HT-29 (cell line): Measurements from ENCODE around the gene ZNF280B. TPM values are rescaled to one million over a fixed set of nuclear protein-coding genes. Genes with fewer than 3 reads are reported as not detected.
"Not testable (repeated sequence)": the region's sequence is repeated elsewhere in the genome, so short reads cannot be mapped to it uniquely, and the experiment has no call there.

ENCODE experiments used
- DNase-seq: peaks from one replicate; pipeline ENCODE4 v3.0.0-alpha.2; 2015; ENCODE audit warnings: low spot score
- total RNA-seq: library from RNA; depleted of rRNA; stranded (reverse); fragments of >200 nt; shearing (Covaris generic); gene quantifications from 2 replicates; pipeline ENCODE4 v1.2.3, GENCODE V29; 2014

ZNF280B gene
- total RNA-seq, 1 experiment from 2014 or later: not detected

DNA sequence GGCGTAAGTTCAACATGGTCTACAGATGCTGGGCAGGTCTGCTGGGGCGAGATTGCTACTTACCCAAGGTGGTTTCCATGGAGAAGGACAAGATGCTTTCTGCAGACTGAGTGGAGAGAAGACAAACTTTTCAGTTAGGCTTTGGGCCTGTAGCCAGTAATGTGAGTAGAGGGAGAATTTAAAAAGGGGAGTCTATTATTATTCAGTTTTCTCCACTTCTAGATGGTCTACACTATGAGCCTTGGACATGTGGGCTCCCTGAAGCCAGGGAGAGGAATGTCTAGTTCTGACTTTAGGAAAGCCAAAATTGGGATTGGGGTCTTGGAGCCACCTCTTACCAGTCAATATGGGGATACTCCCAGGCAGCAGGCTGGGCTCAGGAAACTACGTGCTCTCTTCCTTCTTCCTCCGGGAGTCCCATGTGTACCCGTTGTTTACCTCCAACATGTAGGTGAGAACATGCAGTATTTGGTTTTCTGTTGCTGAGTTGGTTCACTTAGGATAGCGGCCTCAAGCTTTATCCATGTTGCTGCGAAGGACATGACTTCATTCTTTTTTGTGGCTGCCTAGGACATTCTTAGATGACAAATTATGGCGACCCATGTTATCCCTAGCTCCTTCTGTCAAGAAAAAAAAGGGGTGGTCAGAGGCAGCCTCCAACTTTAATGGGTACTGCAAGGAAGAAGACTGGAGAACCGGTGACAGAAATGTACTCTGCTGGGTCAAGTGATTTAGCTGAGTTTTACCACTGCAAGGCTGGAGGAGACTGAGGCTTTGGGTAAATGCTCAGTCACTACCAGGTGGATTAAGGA is 26.3 kb upstream of the ZNF280B start:
- DNase-seq: no peak

DNA sequence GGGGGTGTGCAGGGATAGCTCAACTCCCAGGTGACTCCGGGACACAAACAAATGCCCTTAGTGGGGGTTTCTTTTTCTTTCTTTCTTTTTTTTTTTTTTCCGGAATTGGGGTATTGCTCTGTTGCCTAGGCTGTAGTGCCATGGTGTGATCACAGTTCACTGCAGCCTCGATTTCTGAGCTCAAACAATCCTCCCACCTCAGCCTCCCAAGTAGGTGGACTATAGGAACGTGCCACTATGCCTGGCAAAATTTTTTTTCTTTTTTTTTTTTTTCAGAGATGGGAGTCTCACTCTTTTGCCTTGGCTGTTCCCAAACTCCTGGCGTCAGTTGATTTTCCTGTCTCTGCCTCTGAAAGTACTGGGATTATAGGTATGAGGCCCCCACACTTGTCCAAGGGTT is 25.3 kb upstream of the ZNF280B start:
- no peak for DNase-seq

DNA sequence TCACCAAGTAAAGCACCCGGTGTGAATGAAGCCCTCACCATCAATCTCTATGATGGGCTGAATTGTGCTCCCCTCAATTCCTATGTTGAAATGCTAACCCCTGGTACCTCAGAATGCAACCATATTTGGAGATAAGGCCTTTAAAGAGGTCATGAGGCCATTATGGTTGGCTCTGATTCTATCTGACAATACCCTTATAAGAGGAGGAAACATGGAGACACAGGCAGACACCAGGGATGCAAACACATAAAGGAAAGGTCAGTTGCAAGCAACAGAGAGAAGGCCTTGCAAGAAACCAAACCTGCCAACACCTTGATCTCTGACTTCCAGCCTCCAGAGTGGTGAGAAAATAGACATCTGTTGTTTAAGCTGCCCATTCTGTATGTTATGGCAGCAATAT is 24.9 kb upstream of the ZNF280B start:
- DNase-seq: no peak

DNA sequence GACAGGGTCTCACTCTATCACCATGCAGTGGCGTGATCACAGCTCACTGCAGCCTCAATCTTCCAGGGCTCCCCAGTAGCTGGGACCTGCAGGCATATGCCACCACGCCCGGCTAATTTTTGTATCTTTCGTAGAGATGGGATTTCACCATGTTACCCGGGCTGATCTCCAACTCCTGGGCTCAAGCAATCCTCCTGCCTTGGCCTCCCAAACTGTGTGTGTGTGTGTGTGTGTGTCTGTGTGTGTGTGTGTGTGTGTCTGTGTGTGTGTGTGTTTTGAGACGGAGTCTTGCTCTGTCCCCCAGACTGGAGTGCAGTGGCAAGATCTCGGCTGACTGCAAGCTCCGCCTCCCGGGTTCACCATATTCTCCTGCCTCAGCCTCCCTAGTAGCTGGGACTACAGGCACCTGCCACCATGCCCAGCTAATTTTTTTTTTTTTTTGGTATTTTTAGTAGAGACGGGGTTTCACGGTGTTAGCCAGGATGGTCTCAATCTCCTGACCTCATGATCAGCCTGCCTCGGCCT is 24.1 kb upstream of the ZNF280B start:
- not testable (repeated sequence) for DNase-seq

DNA sequence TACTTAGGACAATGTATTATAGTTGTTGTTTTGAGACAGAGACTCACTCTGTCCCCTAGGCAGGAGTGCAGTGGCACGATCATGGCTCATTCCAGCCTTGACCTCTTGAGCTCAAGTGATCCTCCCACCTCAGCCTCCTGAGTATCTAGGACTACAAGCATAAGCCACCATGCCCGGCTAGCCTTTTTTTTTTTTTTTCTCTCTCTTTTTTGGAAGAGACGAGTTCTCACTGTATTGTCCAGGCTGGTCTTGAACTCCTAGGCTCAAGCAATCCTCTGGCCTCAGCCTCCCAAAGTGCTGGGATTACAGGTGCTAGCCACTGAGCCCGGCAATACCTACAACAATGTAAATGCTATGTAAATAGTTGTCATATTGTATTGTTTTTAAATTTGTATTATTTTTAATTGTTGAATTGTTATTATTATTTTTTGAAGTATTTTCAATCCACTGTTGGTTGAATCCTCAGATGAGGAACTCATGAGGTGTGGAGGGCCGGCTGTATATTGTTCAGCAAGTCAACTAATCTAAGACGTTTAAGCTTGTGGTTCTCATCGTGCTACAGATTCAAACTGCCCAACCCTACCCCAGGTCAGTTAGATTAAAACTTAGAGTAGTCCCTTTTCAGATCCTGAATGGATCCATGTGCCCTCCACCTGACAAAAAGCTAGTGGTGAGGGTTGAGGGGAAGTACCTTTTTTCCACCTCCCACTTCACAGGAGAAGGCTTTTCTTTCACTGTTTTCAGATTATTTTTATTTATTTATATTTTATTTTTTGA is 23.4 kb upstream of the ZNF280B start:
- no peak for DNase-seq

DNA sequence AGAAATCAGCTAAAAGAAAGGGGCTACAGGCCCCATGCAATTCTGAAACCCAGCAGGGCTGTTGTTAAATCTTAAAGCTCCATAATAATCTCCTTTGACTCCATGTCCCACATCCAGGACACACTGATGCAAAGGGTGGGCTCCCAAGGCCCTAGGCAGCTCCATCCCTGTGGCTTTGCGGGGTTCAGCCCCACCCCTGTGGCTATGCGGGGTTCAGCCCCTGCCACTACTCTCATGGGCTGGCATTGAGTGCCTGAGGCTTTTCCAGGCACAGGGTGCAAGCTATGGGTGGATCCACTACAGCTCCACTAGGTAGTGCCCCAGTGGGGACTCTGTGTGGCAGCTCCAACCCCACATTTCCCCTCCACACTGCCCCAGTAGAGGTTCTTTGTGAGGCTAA is 20.2 kb upstream of the ZNF280B start:
- DNase-seq: no peak

DNA sequence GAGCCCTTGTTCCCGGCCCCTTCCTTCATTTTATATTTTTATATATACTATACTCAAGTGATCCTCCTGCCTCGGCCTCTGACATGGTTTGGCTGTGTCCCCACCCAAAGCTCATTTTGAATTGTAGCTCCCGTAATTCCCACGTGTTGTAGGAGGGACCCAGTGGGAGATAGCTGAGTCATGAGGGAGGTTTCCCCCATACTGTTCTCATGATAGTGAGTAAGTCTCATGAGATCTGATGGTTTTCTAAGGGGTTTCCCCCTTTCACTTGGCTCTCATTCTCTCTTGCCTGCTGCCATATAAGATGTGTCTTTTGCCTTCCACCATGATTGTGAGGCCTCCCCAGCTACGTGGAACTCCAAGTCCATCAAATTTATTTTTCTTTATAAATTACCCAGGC is 18.8 kb upstream of the ZNF280B start:
- no peak for DNase-seq

DNA sequence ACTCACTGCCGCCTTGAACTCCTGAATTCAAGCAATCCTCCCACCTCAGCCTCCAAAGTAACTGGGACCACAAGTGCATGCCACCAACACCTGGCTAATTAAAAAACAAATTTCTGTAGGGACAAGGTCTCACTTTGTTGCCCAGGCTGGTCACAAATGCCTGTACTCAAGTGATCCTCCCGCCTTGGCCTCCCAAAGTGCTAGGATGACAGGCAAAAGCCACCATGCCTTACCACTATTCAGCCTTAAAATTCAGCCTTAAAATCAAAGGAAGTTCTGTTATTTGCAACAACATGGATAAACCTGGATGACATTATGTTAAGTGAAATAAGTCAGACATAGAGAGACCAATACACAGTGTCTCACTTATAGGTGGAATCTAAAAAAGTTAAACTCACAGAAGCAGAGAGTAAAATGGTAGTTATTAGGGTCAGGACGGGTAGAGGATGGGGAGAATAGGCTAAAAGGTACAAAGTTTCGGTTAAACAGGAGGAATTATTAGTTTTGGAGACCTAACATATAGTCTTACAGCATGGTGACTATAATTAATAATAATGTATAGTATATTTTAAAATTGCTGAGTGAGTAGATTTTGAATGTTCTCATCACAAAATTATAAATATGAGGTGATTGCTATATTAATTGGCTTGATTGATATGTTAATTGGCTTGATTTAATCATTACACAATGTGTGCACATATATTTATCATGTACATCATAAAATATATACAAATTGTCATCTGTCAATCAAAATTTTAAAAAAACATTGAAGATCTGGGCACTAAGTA is 17.8 kb upstream of the ZNF280B start:
- no peak for DNase-seq

DNA sequence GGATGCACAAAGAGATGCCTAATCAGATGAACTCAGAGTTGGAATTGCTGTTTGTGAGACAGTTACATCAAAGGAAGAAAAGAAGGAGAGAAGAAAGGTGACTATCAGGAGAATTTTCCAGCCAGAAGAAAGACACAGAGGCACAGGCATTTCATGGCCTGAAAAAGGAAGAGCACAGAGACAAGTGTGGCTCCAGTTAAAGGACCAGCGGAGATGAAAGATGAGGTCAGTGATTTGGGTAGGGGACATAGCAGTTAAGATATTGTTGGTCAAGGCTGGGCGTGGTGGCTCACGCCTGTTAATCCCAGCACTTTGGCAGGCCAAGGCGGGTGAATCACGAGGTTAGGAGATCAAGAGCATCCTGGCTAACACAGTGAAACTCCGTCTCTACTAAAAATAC is 15.0 kb upstream of the ZNF280B start:
- no peak for DNase-seq

DNA sequence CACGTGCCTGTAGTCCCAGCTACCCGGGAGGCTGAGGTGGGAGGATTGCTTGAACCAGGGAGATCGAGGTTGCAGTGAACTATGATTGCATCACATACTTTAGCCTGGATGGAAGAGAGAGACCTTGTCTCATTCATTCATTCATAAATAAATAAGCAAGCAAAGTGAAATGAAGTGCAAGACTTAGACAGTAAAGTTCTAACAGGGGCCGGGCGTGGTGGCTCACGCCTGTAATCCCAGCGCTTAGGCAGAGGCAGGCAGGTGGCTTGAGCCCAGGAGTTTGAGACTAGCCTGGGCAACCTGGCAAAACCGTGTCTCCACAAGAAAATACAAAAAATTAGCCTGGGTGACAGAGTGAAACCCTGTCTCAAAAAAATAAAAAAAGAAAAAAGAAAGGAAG is 13.1 kb upstream of the ZNF280B start:
- no peak for DNase-seq

DNA sequence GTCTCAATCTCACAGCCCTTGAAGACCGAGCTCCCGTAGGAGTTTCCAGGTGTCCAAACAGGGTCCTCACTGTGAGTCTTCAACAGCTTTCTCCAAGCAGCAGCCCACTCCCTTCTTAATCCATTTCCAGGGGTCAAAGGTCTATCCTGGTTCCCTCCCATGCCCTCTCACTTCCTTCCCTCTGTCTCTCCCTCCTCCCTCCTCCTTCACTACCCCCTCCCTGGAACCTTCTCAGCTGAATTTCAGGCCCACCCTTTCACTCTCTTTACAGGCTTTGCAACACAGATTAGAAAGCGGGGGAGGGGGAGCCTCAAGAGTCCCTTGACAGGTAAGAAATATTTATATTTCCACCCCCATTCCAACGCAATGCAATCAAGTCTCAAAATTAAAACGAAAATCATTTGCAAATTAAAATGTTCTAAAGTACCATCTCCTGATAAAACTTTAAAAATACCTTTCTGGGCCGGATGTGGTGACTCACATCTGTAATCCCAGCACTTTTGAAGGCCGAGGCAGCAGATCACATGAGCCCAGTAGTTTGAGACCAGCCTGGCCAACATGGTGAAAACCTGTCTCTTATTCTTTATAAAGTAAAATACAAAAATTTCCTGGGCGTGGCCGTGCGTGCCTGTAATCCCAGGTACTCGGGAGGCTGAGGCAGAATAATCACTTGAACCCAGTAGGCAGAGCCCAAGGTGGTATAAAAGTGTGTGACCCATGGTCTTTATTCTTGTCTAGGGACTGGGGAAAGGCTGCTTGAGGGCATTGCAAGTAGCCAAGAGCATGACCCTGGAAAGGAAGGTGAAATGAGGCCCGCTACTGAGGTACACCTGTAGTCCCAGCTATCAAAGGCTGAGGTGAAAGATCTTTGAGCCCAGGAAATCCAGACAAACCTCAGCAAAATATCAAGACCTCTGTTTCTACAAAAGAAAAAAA is 12.4 kb upstream of the ZNF280B start:
- DNase-seq: no peak

DNA sequence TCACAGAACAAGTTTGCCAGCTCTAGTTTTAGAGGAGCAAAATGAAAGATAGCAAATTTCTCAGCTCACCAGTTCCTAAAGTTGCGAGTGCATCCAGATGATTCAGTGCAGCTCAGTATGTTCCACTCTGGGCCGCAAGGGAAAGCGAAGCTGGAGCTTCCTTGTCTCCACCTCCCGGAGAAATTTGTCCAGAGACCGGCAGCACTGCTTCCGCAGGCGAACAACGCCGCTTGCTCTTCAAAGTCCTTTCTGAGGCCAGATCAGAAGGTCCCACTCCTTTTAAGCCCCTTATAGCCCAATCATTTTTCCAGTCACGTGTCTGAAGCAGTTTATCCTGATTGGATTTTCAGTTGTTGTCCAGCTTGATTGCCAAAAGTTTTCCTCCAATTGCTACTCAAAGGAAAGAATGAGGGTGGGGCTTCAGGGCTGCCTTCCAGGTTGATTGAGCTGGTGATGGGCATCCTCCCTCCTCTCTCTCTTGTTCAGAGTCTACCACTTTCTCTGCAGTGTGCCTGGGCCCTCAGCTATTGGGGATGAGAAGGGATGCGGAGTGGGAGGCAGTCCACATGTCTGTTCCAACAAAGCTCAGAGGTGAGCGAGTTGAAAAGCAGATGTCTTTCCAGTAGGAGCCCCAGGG is 11.6 kb upstream of the ZNF280B start, which contains the start of gene ZNF280A:
TSS of gene ZNF280A (minus strand) at position 251 of the 637 bp plus-strand sequence. CDS start 4,640 bp downstream, outside the sequence.
- DNase-seq: no peak

DNA sequence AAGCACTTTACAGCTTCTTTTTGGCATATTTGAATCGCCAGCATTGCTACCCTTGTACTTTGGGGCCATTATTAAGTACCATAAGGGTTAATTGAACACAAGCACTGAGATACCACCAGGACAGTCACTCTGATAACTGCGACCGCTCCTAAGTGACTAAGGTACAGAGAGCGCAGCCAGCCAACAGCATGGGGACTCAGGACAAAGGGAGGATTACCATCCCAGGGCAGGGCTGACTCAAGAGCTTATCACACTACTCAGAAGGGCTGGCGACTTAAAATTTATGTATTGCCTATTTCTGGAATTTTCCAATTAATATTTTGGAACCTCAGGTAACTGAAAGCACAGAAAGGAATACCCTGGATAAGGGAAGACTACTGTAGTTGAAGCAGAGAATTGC is 11.0 kb upstream of the ZNF280B start:
- no peak for DNase-seq

DNA sequence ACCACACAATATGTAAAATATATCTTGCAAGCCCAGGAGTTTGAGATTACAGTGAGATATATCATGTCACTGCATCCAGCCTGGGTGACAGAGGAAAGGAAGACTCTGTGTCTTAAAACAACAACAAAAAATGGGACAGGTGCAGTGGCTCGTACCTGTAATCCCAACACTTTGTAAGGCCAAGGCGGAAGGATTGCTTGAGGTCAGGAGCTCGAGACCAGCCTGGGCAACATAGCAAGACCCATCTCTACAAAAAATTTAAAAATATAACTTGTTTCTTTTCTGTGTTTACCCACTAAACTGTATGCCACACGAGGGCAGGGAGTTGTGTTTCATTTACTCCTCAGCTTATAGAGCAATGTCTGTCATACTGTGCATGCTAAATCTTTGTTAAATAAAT is 8.4 kb upstream of the ZNF280B start:
- DNase-seq: no peak

DNA sequence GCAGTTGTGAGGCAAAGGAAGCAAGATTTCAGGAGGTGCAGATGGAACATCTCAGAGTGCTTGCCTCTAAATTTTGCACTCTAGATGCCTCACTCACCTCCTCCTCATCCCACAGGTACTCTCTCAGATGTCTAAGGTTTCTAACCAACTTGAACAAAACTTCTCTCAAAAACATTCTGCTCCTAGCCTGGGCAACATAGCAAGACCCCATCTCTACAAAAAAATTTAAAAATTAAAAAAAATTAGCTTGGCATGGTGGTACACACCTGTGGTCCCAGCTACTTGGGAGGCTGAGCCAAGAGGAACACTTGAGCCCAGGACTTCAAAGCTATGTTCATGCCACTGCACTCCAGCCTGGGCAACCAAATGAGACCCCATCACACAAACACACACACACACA is 7.3 kb upstream of the ZNF280B start:
- DNase-seq: no peak

DNA sequence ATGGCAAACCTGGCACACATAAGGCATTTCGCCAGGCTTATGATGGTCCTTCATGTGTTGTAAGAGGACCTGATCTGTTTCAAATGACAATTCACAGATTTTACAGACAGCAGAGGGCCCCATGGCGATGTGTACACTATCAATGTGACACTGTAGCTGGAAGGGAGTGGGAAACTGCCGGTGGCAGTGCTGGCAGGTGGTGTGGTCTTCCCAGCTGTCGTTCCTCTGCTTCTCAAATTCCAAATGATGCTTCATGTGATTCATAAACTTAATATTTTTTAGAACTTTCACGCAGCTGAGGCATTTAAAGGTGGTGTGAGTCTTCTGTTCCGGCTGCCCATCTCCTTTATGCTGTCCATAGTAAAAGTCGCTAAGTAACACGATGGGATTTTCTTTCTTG is 5.9 kb upstream of the ZNF280B start:
- DNase-seq: not testable (repeated sequence)

DNA sequence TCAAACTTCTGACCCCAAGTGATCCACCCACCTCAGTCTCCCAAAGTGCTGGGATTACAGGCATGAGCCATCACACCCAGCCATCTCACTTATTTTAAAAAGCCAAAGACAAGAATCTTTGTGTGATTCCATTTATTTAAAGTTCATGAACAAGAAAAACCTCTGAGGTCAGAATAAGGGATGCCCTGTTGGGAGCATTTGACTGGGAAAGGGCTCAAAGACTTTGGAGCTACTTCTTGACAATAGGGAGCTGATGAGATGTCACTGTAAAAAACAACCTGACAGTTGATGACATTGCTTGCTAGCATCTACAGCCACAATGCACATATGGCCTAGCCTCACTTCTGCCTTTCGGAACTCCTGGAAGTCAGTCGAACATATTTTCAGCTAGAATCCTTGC is 5.1 kb upstream of the ZNF280B start:
- DNase-seq: no peak

DNA sequence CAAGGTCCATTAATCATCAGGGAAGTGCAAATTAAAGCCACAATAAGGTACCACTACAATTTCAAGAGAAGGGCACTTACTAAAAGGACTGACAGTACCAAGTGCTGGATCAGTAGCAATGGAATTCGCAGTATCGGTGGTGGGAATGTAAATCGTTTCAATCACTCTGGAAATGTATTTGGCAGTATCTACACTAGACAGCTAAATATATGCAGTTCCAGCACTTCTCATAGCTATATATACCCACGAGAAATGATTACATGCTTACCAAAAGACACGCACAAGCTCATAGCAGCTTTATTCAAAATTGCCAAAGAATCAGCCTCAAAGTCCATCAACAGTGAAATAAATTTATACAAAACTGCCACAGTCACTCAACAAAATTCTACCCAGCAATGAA is 4.4 kb upstream of the ZNF280B start:
- DNase-seq: no peak

DNA sequence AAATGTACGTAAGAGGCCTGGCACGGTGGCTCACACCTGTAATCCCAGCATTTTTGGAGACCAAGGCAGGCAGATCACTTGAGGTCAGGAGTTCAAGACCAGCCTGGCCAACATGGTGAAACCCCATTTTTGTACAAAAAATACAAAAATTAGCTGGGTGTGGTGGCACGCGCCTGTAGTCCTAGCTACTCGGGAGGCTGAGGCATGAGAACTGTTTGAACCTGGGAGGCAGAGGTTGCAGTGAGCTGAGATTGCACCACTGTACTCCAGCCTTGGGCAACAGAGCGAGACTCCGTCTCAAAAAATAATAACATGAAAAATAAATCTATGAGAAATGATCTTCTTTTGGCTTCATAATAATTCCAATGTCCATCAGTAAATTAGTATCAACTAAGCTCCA is 2.3 kb upstream of the ZNF280B start:
- DNase-seq: not testable (repeated sequence)

DNA sequence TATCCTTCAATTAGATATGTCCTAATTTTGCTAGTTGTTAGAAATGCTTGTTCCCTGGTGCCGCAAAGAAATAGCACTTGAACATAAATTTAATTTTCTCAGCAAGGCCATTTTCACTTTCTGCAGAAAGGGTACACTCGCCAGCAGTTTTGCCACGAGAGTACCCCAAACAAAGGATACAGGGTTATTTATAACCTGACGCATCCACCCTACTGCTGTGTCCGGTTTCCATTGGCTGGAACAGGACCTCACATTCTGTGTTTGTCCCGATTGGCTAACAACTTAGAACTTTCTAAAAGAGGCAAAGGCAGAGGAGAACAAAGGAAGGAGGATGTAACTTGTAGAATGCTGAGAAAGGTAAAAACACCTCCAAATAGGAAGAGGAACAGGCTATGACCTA is 1.4 kb upstream of the ZNF280B start:
- DNase-seq: not testable (repeated sequence)
